HG02884 (cell line): ENCODE data around the gene KANK4.
A peak's percentile ranks its signal among the peaks of the same experiment; 100 is the strongest.

Source experiments
- ATAC-seq: cut with Tn5 transposase; IDR thresholded peaks from one replicate; pipeline ENCODE4 v1.9.1; 2021; ENCODE audit warnings: mild to moderate bottlenecking, moderate library complexity; ENCODE audit not compliant: unreplicated experiment

Gene KANK4

DNA sequence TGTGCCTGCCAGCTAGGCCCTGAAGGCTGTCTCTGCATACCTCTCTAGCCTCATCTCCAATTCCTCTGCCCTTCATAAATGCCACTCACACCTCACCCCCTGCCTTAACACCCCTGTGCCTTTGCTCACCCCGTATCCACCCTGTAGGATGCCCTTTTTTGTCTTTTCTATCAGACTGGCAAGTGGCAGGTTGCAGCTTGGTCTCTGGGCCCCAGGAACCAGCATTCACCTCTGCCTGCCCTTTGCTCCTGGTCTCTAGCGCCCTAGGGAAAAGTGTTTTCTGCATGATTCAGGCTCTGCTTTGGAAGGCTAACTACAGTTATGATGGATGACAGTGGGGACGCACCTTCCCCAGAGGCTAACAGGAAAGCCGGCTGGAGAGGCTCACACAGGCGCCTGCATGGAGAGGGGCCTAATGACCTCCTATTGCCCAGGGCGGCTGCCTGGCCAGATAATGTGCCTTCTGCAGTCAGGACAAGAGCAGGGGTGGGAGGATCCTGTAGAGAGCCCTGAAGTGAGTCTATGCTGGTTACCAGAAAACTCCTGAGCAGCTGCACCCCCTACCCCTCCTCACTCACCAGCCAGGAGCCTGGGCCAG lies 11.2 kb downstream of the KANK4 start:
- no peak for ATAC-seq

DNA sequence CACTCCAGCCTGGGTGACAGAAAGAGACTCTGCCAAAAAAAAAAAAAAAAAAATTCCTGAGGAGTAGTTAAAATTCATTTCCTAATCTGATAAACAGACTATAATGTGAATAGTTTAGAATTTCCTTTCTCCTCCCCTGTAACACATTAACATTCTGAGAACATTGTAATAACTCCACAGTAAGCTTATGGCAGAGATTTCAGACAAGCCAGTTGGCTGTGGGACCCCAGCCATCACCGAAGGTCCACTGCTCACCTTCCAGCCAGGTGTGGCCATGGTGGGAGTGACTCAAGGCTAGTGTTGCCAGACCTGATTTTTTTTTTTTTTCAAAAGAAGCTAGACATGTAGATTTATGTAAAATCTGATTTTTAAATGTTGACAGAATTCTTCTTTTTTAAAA lies 11.8 kb downstream of the KANK4 start:
- ATAC-seq: no peak

DNA sequence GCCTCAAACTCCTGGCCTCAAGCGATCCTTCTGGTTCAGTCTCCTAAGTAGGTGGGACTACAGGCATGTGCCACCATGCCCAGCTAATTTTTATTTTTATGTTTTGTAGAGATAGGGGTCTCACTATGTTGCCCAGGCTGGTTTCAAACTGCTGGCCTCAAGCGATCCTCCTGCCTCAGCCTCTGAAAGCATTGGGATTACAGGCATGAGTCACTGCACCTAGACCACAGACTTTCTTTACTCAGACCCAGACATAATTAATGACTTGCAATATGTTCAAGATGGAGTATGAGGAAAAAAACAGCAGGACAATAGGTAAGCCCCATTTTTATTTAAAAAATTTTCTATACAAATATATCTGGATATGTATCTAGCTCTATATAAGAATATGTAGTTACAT lies 13.2 kb downstream of the KANK4 start:
- ATAC-seq: no peak

DNA sequence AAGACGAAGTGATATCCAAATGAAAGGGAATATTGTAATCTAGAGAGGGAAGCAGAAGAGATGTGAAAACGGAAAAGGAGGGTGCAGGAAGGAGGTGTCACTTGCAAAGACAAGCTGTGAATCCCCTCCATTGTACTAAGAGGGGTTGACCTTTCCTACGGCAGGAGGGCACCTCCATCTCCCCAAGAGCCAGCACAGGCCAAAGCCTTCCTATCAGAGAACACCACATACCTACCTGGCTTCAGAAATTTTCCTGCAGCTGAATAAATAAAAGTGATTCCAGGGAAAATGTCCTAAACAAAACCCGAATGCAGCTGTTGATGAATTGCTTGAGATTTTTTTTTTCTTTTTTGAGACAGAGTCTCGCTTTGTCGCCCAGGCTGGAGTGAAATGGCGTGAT lies 14.3 kb downstream of the KANK4 start:
- ATAC-seq: no peak

DNA sequence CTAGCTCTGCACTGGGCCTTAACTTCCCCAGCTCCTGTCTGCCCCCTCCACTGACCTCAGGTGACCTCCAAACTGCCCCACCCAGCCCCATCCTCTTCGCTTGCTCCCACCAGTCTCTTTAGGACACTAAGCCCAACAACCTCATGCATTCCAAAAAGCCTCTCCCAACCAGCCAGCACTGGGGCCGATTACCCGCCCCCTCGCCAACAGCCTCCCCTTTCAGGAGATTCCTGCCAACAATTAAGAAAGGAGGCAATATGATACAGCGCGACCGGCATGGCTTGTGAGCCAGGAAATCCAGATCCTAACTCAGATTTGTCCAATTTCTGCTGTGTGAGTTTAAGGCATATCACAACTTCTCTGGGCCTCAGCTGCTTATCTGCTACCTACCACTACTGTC lies 14.7 kb downstream of the KANK4 start:
- ATAC-seq: no peak

DNA sequence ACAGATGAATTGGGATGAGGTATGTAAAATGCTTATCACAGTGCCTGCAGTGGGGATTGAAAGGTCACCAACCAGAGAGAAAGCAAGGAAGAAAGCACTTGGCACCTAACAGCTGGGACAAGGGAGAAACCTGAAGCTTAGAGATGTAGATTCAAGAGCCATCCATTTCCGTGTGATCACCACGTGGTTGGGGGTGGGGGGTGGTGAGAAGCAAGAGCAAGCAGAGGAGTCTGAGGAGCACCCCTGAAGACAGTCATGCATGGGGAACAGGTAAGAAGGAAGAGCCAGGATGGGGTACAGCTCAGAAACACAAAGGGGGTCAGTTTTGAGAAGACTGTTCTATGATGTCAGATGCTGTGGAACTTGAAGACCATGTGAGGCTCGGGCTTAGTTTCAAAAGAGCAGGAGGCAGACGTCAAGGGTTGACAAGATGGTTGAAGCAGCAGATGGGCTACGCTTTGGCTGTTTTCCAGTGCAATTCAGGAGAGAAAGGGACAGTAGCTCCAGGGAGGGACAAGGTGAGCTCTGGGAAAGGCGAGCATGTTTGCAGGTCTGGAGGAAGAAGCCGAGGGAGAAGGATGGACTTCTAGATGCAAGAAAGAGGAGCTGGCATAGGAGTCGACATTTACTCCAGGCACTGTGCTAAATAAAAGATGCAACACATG lies 17.4 kb downstream of the KANK4 start:
- no peak for ATAC-seq

DNA sequence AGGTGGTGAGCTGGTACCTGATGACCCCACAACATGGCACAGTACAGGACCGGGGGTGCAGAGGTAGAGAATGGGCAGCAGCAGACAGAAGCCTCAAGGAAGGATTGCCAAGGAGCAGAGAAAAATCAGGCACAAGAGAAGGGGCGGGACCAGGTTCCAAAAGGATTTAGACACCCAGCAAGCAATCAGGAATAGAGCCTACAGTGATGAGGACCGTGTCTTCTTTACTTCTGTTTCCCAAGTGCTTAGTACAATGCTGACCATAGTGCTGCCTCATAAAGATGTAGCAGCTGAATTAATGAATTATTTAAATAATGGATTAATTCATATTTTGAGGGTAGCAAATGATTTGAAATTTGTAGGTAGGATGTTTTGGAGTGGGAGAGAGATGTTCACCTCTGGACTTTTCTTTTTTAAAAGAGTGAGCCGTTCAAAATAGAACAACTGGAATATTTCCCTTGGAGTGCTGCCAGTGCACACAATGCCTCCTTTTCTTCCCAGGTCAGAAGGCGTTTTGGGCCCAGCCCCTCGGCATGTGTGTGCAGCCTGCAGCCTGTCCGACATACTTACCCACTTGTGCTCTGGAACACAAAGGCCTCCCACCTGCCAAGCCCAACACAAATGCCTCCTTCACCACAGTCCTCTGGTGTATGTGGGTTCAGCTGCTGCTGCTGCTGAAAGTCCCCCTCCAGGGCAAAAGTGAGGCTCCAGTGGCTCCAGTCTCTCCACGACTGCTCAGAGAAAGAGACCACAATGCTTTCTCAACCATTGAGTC lies 19.6 kb downstream of the KANK4 start:
- ATAC-seq: no peak

DNA sequence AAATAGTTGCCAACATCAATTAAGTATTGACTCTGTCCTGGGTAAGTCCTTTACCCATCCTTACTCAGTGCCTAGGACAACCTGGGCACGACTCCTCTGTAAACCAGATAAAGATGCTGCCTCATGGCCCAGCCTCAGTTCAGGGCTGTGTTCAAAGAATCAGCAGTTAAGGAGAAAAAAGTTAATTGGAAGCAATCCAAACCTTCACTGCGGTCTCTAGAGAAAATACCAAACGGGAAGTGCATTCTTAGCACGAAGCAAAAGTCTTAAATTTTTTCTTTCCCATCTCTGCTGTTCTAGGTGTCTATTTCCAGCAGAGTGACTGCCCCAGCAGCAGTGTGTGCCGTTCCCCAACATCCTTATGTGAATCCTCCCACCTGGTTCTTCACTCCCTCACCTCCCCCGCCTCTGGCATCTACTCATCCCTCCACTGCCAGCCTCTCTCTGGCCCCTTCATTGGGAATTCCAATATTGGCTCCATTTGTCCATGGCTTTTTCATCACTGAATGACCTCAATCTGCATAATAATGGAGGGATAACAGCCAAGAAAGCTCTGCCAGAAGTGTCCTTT lies 23.2 kb downstream of the KANK4 start:
- ATAC-seq: peak; percentile 77

DNA sequence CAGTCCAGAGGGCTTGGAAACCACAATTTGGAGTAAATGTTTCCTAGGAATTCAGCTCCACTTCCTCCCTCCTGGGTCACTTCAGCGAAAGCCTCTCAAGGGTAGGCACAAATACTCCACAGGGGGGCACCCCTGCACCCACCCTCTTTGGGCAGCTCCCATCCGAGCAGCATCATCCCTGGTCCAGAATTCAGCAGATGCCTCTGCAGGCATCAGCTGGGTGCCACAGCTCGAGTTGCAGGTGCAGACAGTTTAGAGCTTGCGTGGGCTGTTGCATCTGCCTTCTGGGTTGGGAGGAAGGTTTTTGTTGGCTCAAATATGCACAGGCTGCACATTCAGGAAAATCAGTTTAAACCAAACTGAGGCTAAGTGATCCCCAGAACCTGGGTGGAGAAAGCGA lies 25.0 kb downstream of the KANK4 start:
- no peak for ATAC-seq

DNA sequence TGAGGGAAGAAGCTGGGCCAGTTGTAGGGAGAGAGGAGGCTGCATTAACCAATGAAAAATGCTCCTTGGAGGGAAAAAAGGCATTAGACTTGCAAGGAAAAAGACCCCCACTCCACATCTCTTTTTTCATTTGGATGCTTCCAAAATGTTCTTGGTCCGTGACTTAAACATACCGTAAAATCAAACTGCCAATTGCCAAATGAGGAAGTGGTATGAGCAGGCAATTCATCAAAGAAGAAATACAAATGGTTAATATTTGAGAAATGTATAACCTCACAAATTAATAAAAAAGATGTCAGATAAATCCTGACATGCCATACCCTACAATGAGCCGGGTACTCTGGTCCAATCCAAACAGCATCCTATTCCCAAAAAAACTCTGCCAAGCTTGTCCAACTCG lies 30.6 kb downstream of the KANK4 start:
- no peak for ATAC-seq

DNA sequence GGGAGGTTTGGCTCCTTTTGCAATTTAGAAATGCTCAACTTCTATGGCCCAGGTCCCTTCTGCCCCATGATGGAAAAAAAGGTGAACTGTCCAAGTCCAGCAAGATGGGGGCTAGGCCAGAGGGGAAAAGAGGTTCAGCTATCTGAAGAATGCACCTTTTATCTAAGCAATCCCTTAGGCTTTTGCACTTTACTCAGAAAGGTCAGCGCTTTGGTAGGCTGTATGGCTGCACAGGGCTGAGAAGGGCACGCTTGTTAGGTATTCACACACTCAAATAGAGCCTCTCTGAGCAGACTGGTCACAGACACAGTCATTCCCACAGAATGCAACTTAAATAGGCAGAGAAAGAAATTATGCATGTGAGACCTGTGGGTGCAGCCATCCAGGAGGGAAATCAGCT lies 31.0 kb downstream of the KANK4 start:
- no peak for ATAC-seq

DNA sequence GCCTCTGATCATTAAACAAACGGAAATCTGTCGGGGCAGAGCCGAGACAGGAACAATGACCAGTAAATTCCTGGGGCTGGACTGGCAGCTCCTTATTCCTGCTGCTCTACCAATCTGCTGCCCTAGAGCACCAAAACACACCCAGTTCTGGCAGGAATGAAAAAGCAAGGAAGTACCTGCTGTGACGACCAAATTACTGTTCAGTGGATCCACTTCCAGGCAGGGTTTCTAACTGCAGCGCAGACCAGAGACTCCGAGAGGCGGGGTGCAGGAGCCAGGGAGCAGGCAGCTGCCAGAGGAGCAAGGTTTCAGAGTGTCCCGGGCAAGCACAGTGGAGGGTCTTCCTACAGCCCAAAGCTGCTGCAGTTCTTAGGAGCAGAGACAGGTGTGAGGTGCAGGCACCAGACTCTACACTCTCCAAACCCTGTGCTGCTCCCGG lies 32.4 kb downstream of the KANK4 start:
- no peak for ATAC-seq

DNA sequence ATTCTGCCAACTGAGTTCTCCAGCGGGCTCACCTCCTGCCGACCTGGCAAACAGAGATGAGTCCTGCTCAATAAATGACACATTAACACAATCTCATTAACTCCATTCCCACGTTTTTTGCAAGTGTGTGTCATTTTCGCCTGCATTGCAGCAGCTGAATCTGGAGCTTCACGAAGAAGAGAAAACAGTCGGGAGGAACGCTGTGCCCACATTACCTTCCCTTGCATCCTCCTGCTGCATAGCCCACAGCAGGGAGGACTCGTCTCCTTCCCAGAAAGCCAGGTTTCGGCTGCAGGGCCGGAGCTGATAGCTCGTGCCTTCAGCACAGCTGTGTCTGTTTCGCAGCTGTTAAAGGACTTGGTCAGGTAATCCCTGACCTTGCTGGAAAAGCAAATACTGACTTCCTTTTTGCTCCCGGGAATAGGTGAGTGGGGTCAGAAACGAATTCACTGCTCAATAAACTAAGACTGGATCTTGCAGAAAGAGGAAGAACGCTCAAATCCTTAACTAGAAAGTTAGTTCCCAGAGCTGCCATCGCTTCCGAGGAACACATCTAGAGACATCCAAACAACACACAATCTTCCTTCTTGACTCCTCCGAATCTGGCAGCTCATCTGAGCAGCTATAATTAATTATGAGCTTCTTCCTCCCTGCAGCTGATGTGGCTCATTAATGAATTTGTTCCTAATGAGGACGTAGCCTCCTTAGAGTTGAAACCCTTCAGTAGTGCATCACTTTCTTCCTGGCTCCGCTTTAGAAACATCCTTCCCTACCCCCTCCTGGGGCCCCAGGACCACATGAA lies 33.0 kb downstream of the KANK4 start:
- ATAC-seq: no peak

DNA sequence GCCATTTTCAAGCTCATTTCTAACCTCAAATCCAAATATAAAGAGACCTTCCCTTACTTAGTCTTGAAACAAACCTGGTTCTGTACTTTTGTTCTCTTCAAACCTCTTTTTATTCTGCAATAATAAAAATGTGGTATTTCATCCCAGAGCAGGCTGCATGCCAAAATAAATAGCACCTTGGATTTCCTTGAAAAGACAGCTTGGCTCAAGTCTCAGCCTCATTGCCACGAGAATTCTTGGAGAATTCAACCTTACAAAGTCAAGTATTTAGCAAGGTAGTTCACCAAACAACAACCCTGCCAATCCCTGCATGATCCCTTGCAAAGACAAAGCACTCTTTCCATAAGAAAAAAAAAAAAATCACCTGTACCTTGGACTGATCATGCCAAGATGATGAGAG lies 33.8 kb downstream of the KANK4 start:
- ATAC-seq: no peak

DNA sequence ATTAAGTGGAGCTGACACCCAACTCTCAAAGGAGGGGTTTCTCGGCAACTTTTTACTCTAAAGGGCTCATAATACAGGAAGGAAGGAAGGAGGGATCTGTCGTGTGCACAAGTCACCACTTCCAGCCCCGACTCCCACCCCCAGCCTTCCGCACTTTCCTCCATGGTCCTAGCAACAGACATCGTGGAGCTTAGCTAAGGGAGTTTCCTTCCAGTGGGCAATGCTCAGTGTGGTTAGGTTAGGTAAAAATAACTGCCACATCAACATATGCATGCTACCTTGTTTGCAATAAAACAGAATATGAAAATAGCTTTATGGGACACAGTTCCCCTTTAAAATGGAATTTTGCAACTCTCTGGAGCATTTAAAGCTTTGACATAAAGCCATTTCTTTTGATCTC lies 35.2 kb downstream of the KANK4 start:
- no peak for ATAC-seq

DNA sequence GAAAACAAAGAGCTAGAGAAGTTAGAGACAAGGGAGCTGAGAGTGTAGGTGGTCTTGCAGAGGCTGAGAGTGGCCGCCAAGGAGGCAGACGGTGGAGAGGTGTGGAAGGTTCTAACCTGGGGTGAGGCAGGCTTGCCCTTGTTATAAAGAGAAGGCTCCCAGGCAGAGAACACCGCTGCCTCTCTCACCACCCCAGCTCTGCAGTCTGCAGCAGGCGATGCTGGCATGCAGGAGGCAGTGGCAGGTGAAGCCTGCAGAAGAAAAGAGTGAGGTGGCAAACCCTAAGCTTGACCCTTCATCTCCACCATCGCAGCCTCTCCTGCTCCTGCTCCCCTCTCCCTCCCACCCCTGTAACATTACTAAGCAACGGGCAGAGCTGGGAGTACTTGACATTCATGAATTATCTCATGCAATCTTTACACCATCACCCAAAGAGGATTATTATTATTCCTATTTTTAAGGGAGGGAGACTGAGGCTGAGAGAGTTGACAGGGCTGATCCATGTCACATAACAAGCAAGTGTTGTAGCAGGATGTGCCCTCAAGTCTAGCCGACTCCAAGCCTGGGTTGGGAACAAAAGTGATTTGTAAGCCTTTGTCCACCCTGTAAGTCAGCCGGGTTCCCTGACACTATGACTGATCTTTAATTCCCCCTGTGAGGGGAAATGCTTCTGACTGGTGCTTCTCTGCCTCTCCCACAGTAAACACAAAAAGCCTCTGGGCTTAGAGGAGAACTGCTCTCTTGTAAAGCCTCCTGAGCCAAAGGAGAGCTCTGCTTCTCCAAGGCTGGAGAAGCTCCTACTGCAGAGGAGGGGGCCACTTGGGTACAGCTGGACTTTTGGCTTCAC lies 36.1 kb downstream of the KANK4 start:
- no peak for ATAC-seq

DNA sequence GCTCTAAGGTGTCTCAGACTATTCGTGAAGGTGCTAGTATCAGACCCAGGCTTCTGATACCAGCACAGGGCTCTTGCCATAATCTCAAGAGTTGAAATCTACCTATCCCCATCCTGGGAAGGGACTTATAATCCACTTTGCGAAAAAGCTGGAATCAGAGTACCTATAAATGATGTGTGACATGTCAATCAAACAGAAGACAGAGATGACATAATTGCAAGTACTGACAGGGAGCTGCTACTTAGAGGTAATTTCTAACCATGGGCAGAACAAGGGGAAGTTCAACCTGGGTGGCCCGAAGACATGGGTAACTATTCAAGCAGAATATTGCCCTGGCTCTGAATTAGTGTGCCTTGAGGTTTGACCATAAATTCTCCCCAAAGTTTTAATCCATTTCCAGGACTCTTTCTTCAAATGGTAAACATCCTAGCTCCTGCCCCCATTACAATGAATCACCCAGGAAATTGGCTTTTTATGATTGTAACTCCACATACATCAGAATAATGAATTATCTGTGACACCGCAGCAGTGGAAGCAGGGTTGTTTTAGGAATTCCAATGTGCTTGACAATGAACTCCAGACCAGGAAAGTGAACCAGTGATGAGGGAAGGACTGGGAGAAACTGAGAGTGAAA lies 37.2 kb downstream of the KANK4 start:
- no peak for ATAC-seq

DNA sequence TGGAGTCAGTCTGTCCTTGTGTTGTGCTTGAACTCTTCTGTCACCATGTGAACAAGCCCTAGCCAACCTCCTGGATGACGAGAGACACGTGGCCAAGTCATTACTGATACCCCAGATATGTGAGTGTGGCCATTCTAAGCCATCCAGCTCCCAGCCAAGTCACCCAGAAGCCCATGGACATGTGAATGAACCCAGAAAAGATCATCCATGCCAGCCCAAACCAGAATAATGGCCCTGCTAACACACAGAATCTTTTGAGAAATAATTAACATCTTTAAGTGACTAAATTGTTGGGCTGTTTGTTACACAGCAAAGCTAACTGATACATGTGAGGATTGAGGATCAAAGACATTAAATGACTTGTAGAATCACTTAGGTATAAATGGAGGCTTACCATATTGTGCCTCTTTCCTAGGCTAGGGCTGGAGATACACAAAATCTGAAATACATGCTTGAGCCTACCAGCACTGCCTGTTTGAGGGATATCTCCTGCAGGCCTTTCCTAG lies 38.2 kb downstream of the KANK4 start:
- no peak for ATAC-seq

DNA sequence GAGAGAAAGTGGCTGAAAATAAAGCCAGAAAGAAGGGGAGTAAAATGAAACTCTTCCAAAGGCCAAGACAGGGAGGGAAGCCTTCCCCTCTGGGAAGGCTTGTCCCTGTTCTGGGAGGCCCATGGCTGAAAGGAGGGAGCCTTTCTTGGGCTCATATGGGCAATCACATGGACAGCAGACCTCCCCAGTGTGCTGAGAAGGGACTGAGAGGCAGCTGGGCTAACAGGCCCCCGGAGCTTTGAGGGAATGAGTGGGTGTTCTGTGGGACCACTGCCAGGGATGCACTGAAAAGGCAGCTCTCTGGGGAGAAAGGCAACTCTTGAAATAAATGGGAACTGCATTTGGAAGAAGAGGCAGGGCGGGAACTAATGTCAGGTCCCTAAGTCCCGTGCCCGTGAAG lies 39.1 kb downstream of the KANK4 start:
- no peak for ATAC-seq

DNA sequence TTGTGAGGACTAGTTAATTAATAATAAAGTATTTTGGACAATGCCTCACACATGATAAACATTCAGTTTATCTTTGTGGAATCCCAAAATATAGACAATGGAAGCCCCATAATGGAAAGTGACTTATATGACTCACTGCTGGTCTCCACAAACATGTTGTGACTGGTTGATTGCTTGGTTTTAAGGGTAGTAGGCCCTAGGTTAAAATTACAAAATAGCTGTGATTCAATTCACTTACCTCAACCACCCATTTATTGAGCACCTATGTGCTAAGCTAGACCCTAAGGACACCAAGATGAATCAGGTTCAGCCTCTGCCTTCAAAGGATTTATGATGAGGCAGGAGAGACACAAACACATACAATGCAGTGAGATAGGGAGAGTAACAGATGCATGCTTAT lies 42.4 kb downstream of the KANK4 start:
- no peak for ATAC-seq
